RCC 7860 (cell line): ENCODE results near the gene LIPG.
A peak's percentile ranks its signal among the peaks of the same experiment; 100 is the strongest.

ENCODE experiments used
- DNase-seq: peaks from one replicate; pipeline ENCODE4 v3.0.0-alpha.2; 2015; ENCODE audit warnings: low spot score
- FAIRE-seq: peaks from 2 replicates; lab custom pipeline; 2012; peaks lifted over from hg19 to GRCh38; lab: Jason Lieb, UNC

The LIPG gene

GRCh38 chr18:49546278-49546677 is 15.6 kb upstream of the LIPG start:
- DNase-seq = no peak
- FAIRE-seq = no peak

- DNase-seq (no peak), FAIRE-seq (no peak)
Observed at GRCh38 chr18:49546719-49547273, 15.1 kb upstream of the LIPG start.

- no peak for DNase-seq
Observed at GRCh38 chr18:49547701-49548100, 14.2 kb upstream of the LIPG start.

DNA sequence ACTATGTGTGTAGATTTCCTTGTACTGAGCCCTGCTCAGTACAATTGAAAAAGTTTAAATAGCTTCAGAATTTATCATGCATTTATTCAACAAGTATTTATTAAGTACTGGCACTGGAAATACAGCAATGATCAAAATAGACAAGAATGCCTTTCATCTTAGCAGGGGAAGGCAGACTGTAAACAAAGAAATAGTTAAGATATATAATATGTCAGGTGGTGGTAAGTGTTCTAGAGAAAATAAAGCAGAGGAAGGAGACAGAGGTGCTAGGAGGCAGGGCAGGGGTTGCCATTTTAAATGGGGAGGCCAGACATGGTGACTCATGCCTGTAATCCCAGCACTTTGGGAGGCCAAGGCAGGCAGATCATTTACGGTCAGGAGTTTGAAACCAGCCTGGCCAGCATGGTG is 13.6 kb upstream of the LIPG start:
- DNase-seq (peak; percentile 11), FAIRE-seq (no peak)

More at GRCh38 chr18:49547701-49548100, 14.2 kb upstream of the LIPG start:
- FAIRE-seq = no peak

- no peak for DNase-seq
- no peak for FAIRE-seq
Observed at GRCh38 chr18:49550621-49551339, 11.1 kb upstream of the LIPG start.

DNA sequence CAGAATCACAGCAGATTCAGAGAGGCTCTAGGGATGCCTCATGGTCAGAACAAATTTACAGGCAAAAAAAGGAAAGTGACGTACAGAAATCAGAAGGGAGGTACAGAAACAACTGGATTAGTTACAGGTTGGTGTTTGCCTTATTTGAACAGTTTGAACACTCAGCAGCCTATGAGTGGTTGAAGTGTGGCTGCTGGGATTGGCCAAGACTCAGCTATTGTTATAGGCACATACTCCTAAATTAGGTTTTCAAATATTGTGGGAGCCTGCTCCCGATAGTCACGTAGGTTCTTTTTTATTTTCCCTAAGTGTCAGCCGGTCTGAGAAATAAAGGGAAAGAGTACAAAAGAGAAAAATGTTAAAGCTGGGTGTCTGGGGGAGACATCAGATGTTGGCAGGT is 8.9 kb upstream of the LIPG start:
- DNase-seq = no peak
- FAIRE-seq = no peak

DNA sequence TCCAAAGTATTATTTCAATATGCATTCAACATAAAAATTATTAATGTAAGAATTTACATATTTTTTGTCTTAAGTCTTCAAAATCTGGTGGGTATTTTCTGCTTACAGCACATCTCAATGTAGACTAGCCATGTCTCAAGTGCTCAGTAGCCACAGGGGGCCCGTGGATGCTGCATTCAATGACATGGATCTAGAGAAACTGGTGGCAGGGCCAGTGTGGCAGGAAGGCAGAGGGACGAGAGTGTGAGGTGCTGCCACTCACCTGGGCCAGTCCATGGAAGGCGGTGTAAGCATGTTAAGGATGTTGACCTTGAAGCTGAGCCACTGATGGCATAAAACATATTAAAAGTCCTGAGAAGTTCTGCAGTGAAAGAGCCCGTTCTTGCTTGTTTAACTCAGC is 6.2 kb upstream of the LIPG start:
- DNase-seq (no peak), FAIRE-seq (no peak)

GRCh38 chr18:49558356-49558755 is 3.5 kb upstream of the LIPG start:
- no peak for DNase-seq
- FAIRE-seq = no peak

- FAIRE-seq = peak; percentile 54
- DNase-seq = peak; percentile 44
Observed at GRCh38 chr18:49559326-49559931, 2.4 kb upstream of the LIPG start.

GRCh38 chr18:49560277-49560623 is 1.6 kb upstream of the LIPG start:
- DNase-seq = no peak
- no peak for FAIRE-seq

DNA sequence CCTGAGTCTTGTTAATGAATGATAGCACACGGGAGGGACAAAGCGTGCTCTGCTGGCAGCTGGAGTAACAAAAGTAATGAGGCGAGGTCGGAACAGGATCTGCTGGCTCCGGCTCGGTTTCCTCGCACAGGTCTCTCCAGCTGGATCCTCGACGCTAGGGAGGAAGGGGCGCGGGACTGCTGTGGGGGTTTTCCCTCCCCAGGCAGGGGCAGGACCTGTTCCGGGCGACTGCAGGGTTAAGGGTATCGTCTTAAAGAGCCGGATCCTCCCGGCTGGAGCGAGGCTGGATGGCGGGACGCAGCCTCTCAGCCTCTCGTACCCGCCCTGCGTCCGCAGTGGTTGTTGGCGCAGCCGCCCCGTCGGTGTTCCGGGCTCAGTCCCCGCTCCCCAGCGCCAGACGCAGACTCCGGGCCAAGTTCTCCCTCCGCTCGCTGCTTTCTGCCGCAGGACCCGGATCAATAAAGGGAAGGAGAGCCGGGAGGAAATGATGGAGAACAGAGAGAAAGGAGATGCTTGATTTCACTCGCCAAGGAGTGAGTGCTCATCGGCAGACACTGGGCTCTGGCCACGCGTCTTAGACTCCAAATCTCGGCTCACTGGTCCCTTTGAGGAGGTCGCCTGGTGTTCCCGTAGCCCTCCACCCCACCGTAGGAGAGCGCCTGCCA is 1.1 kb upstream of the LIPG start:
- no peak for FAIRE-seq
- DNase-seq = no peak

DNA sequence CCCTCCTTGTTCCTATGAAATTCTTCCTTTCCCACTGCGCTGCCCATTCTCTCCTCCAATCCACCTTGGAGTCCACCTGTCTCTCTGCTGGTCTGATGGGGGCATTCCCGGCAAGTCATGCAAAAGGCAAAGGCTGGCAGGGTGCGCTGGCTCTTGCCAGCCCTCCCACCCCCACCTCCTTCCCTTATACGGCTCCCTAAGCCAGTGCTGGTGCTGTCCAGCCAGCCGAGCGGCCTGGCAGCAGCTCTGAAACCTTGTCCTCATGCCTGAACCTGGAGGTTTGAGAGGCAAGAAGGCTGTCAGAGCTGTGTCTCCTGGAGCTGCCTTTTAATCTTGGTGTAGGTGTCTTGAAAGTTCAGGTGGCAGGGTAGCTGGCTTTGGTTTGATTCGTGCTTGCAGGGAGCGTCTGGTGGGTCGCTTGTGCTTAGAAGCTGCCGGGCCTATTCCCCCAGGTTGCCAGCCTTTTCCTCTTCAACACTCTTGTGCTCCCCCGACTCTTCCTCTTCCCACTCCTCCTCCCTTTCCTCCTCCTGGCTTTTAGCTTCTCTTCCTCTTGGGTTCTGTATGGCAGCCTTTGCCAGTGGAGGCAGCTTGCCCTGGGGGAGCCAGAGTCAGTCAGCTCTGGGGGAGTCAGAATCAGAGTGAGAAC is 748 bp downstream of the LIPG start:
- no peak for FAIRE-seq

GRCh38 chr18:49563130-49563540 is 1.3 kb downstream of the LIPG start:
- no peak for FAIRE-seq
- peak; percentile 53 for DNase-seq

More for the DNA sequence above, 748 bp downstream of the LIPG start:
- no peak for DNase-seq

DNA sequence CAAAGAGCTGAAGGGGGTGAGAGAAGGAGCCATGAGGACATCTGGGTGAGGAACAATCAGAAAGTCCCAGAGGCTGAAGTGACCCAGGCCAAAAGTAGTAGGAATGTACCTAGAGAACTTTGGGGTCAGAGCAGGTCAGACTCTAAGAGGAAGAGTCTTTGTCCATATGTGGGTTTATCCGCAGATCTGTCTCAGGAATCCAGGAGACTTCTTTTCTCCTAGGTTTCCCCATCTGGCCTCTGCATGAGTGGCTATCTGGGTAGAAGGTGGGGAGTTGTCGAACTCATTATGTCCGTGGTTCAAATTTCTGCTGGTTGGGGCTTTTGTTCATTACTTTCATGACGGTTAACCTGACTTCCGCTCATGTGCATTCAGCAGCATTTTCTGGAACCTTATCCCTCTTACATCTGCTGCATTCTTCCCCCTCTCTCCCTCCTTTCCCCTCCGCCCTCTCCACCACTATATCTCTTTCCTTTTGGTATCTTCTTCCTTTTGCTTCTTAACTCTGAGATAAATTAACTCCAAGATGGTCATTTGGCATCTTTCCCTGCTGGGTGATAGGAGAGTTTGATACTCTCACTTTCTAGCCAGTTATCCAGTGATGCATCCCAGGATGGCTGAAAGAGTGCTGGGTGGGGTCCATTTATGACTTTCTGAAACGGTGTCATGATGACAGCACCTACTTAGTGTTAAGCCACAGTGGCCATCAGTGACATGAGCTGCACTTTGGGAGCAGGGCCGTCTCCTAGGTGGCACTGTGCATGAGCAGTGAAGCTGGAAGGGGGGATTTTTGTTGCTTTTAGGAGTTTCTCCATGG is 2.1 kb downstream of the LIPG start:
- peak; percentile 24 for DNase-seq
- FAIRE-seq = no peak

GRCh38 chr18:49564518-49564834 is 2.6 kb downstream of the LIPG start:
- DNase-seq (no peak), FAIRE-seq (no peak)

DNA sequence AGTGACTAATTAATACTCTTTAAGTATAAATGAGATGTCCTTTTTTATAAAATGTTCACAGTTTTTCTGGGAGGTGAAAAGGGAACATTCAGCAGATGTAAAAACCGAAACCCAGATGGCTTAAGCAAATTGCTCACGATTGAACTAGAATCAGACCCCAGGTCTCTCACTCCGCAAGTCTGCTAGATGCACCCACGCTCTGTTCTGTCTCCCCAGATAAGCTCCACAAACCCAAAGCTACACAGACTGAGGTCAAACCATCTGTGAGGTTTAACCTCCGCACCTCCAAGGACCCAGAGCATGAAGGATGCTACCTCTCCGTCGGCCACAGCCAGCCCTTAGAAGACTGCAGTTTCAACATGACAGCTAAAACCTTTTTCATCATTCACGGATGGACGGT is 3.2 kb downstream of the LIPG start:
- DNase-seq (no peak), FAIRE-seq (no peak)

DNA sequence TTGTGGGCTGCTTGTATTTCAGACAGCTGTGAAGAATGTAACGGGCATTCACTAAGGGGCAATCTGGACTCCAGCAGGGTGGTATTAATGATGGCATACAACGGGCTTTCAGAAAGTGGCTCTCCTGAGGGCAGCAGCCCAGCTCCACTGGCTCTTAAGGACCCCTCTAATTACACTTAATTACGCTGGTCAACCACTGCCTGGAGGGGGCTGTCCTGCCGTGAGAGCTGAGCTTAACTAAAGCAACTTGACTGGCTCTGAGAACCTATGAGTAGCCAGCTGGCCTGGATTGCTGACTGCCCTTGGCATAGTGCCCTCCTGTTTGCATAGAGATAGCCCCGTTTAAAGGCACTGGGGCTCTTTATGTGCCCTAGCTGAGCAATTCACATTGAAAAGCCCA is 3.8 kb downstream of the LIPG start:
- FAIRE-seq = no peak

DNA sequence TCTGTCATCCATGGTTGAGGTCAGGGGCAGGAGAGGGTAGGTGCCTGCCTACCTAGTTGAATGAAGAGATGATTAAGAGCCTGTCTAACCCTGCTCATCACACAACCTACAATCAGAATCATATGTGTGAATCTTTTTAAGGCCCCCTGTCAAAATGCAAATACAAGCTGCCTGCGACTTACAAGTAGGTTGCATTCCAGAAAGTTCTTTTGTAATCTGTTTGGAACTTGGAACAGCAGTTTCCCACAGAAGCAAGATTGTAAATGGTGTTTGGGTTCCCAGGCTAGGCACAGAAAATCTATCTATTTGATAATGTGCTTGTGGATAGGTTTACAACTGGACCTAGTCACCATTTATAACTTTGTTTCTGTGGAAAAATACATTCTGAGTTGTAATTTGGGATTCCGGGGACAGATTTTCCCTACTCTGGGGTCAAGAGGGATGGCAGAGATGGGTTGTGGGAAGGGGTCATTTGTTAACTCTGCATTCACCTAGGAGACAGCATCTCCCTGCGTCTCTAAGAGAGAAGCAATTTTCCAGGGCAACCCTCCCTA is 4.4 kb downstream of the LIPG start:
- DNase-seq (no peak), FAIRE-seq (no peak)

More for the DNA sequence above, 3.8 kb downstream of the LIPG start:
- no peak for DNase-seq

DNA sequence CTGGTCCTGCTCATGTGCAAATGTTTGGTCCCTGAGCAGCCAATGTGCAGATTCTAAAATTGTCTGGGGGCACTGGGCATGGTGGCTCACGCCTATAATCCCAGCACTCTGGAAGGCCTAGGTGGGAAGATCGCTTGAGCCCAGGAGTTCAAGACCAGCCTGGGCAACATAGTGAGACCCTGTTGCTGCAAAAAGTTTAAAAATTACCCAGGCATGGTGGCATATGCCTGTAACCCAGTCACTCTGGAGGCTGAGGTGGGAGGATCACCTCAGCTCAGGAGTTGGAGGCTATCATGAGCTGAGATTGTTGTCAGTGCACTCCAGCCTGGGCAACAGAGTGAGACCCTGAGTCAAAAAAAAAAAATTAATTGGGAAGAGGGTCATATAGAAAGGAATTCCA is 5.1 kb downstream of the LIPG start:
- DNase-seq (no peak), FAIRE-seq (no peak)

- no peak for DNase-seq
- no peak for FAIRE-seq
Observed at GRCh38 chr18:49569724-49570123, 7.9 kb downstream of the LIPG start.
